ENCODE data around the gene CHMP1B. TPM values are rescaled to one million over a fixed set of nuclear protein-coding genes. Genes with fewer than 3 reads are reported as not detected.

The CHMP1B gene
- total and polyA plus RNA-seq, 9 of the 15 experiments (the other 6 are each of a cell fraction or from before 2014, with no cell fraction given): 12.3 to 29.9 (median 19.0) TPM

- TF ChIP-seq BCLAF1 (IDR thresholded peaks at IDR 0.05; ENCODE audit: borderline replicate concordance in 1 of 2, control insufficient read depth in 1 of 2, low read depth in 2 of 2, low read length in 1 of 2) (no peak), BACH1 (tag; IDR thresholded peaks at IDR 0.05) (0 out of 2 replicates have a peak, but pooled peaks have one; percentile 15), CBX1 (IDR thresholded peaks at IDR 0.05; ENCODE audit: low read depth) (no peak), ZNF316 (IDR thresholded peaks at IDR 0.05) (0 out of 2 replicates have a peak, but pooled peaks have one; percentile 17), ZNF75A (CRISPR knock-in tag; IDR thresholded peaks at IDR 0.05) (no peak), GTF2E2 (tag; IDR thresholded peaks at IDR 0.05) (no peak), HDGF (IDR thresholded peaks at IDR 0.05) (no peak), BMI1 (IDR thresholded peaks at IDR 0.05; ENCODE audit: low read length) (no peak), PHB (CRISPR knock-in tag; IDR thresholded peaks at IDR 0.05) (no peak), ZC3H8 (IDR thresholded peaks at IDR 0.05) (no peak), CHD4 (IDR thresholded peaks at IDR 0.05; ENCODE audit: insufficient read depth, insufficient replicate concordance, low read depth, low read length, poor library complexity, severe bottlenecking) (no peak), NFYB (IDR thresholded peaks at IDR 0.05; ENCODE audit: extremely low read depth, insufficient read length) (no peak), DPF2 (IDR thresholded peaks at IDR 0.05) (peak; percentile 39; the same call in 1 of the 2 replicates), IFI16 (CRISPR knock-in tag; IDR thresholded peaks at IDR 0.05) (no peak), TSHZ1 (CRISPR knock-in tag; IDR thresholded peaks at IDR 0.05) (no peak), NFE2L1 (tag; IDR thresholded peaks at IDR 0.05; ENCODE audit: borderline replicate concordance, low read depth) (no peak), TFE3 (CRISPR knock-in tag; IDR thresholded peaks at IDR 0.05) (no peak), MTF1 (CRISPR knock-in tag; IDR thresholded peaks at IDR 0.05; ENCODE audit: borderline replicate concordance) (no peak), SLC30A9 (CRISPR knock-in tag; IDR thresholded peaks at IDR 0.05) (no peak), HNRNPK (IDR thresholded peaks at IDR 0.05; ENCODE audit: low read depth, low read length, poor library complexity, severe bottlenecking) (no peak), SREBF2 (CRISPR knock-in tag; IDR thresholded peaks at IDR 0.05) (no peak)
Observed at GRCh38 chr18:11849841-11850634, 1.2 kb upstream of the CHMP1B start (continued).
